K562 (cell line): ENCODE results near the gene TARS3. TPM values are rescaled to one million over a fixed set of nuclear protein-coding genes. Genes with fewer than 3 reads are reported as not detected.

ENCODE experiments used
- CREB5 ChIP-seq: fragments of 250-450 bp; sonication (Bioruptor Pico); IDR thresholded peaks from 2 replicates; pipeline ENCODE4 v1.5.0; 2020; ENCODE audit warnings: mild to moderate bottlenecking
- ERF ChIP-seq: fragments of 450-650 bp; formaldehyde crosslinking; IDR thresholded peaks from 2 replicates; pipeline ENCODE4 v1.4.0; 2020; ENCODE audit warnings: mild to moderate bottlenecking, mixed read lengths
- IFI16 ChIP-seq: fragments of 250-450 bp; sonication (Bioruptor Pico); IDR thresholded peaks from 2 replicates; pipeline ENCODE4 v2.1.2; 2022; ENCODE audit warnings: mild to moderate bottlenecking, inconsistent platforms
- IRF2 ChIP-seq: sonication (generic); formaldehyde crosslinking; IDR thresholded peaks from 2 replicates; pipeline ENCODE4 v1.8.1; 2022; ENCODE audit warnings: mild to moderate bottlenecking, missing genetic modification reagents
- L3MBTL2 ChIP-seq: fragments of 450-650 bp; IDR thresholded peaks from 2 replicates; pipeline ENCODE4 v1.6.1; 2016; ENCODE audit warnings: mild to moderate bottlenecking, moderate library complexity
- MAX ChIP-seq: sonication (generic); formaldehyde crosslinking; IDR thresholded peaks from 2 replicates; pipeline ENCODE4 v1.9.0; 2022; ENCODE audit warnings: mild to moderate bottlenecking, missing genetic modification reagents
- MGA ChIP-seq: fragments of 450-650 bp; IDR thresholded peaks from 2 replicates; pipeline ENCODE4 v1.6.1; 2016; ENCODE audit warnings: mild to moderate bottlenecking, moderate library complexity
- MITF ChIP-seq: IDR thresholded peaks from 2 replicates; pipeline ENCODE4 v1.6.1; 2014; ENCODE audit warnings: antibody characterized with exemption
- NR2C2 ChIP-seq, 2 experiments: fragments of 200-800 bp in 1 of 2; sonication (Bioruptor generic) in 1 of 2; sonication (generic) in 1 of 2; formaldehyde crosslinking in 1 of 2; IDR thresholded peaks; 2 replicates each; pipeline versions ENCODE4 v1.6.1 to v1.8.0; 2016 to 2022; ENCODE audit warnings: mild to moderate bottlenecking in 1 of 2, missing compliant biosample characterization in 1 of 2, missing genetic modification characterization in 1 of 2, missing genetic modification reagents in 1 of 2
- POLR2AphosphoS2 ChIP-seq: IDR thresholded peaks from 2 replicates; pipeline ENCODE4 v1.6.1; 2012; ENCODE audit warnings: low read length, improper control_type of control experiment
- SMARCA4 ChIP-seq: fragments of 450-650 bp; IDR thresholded peaks from 2 replicates; pipeline ENCODE4 v1.6.1; 2016
- SMARCE1 ChIP-seq: fragments of 450-650 bp; IDR thresholded peaks from 2 replicates; pipeline ENCODE4 v1.7.1; 2016; ENCODE audit warnings: mild to moderate bottlenecking
- ZNF165 ChIP-seq: fragments of 250-450 bp; sonication (Bioruptor Pico); IDR thresholded peaks from 2 replicates; pipeline ENCODE4 v1.4.0; 2020; ENCODE audit warnings: borderline replicate concordance
- polyA plus RNA-seq, 8 experiments: library from polyadenylated mRNA; depleted of rRNA in 4 of 8; stranded (reverse) in 5 of 8; unstranded in 3 of 8; fragments of >200 nt; fragmentation: Nextera tagmentation in 2 of 8; fragmentation: Illumina TruSeq in 1 of 8; extraction: Ambion mirVana in 2 of 8; extraction: Trizol in 1 of 8; gene quantifications; 2 replicates each; pipeline versions ENCODE4 v1.2.1 to v1.2.3, GENCODE V29; 2011 to 2014; ENCODE audit warnings: inconsistent platforms in 1 of 8, missing spikeins in 1 of 8
- total RNA-seq, 7 experiments: library from RNA; depleted of rRNA in 6 of 7; stranded (reverse); fragments of >200 nt in 6 of 7; fragmentation: Illumina TruSeq in 2 of 7; extraction: Trizol in 2 of 7; gene quantifications; 2 replicates each; pipeline versions ENCODE4 v1.2.1 to v1.2.3, GENCODE V29; 2011 to 2021; ENCODE audit warnings: low replicate concordance in 1 of 7

TARS3 gene
- total and polyA plus RNA-seq, 9 of the 15 experiments (the other 6 are each of a cell fraction or from before 2014, with no cell fraction given) = 2.1 to 14.7 (median 9.8) TPM

GRCh38 chr15:101652786-101653430, 71.4 kb downstream of the TARS3 start (continued):
- TF ChIP-seq MGA = peak; percentile 81
- no peak for TF ChIP-seq CREB5 (CRISPR knock-in tag)
- peak; percentile 56; the same call in 1 of the 2 replicates for TF ChIP-seq POLR2AphosphoS2
- TF ChIP-seq ZNF165 (CRISPR knock-in tag) = no peak
- TF ChIP-seq MITF = 0 out of 2 replicates have a peak, but pooled peaks have one; percentile 30
- no peak for TF ChIP-seq ERF
- TF ChIP-seq IRF2 (CRISPR knock-in tag) = no peak
- TF ChIP-seq IFI16 (CRISPR knock-in tag) = no peak
- no peak for TF ChIP-seq NR2C2 (CRISPR knock-in tag; IDR thresholded peaks at IDR 0.05)
- TF ChIP-seq NR2C2 (tag; IDR thresholded peaks at IDR 0.05) = peak; percentile 82; the same call in 1 of the 2 replicates
- no peak for TF ChIP-seq SMARCA4
- TF ChIP-seq MAX (CRISPR knock-in tag) = peak; percentile 23; the same call in 1 of the 2 replicates
- peak; percentile 67 for TF ChIP-seq L3MBTL2
- no peak for TF ChIP-seq SMARCE1
